Transverse colon (tissue), 4 donors: ENCODE measurements around the gene DHRS7. TPM values are rescaled to one million over a fixed set of nuclear protein-coding genes. Genes with fewer than 3 reads are reported as not detected.

Experiments
- DNase-seq: peaks from one replicate; pipeline ENCODE4 v3.0.0-alpha.2; 2019
- H3K27ac ChIP-seq, 4 donors: fragments of 200-600 bp; sonication (generic); 2 replicates each; pipeline ENCODE4 v1.5.1; 2016 to 2018; ENCODE audit warnings: inconsistent platforms in 4 of 4
- H3K27me3 ChIP-seq: fragments of 200-600 bp; sonication (generic); 2 replicates; pipeline ENCODE4 v1.5.1; 2017; ENCODE audit warnings: inconsistent platforms
- H3K36me3 ChIP-seq, 4 donors: fragments of 200-600 bp; sonication (generic); 2 replicates each; pipeline ENCODE4 v1.5.1; 2017 to 2019; ENCODE audit warnings: inconsistent platforms in 4 of 4
- H3K4me1 ChIP-seq, 4 donors: fragments of 200-600 bp; sonication (generic); 2 replicates each; pipeline ENCODE4 v1.5.1; 2017 to 2020; ENCODE audit warnings: inconsistent platforms in 4 of 4
- H3K4me3 ChIP-seq, 4 donors: fragments of 200-600 bp; sonication (generic); 1 replicate in 1 of 4; 2 replicates in 3 of 4; pipeline versions ENCODE4 v1.5.1 to v1.6.1; 2017 to 2019; ENCODE audit warnings: inconsistent platforms in 4 of 4
- H3K9me3 ChIP-seq, 2 donors: fragments of 200-600 bp; sonication (generic); 2 replicates each; pipeline ENCODE4 v1.5.1; 2017 to 2019; ENCODE audit warnings: inconsistent platforms in 2 of 2
- EP300 ChIP-seq: sonication (generic); formaldehyde crosslinking; IDR thresholded peaks from one replicate; pipeline ENCODE4 v1.6.1; 2017; ENCODE audit warnings: antibody characterized with exemption, low read depth
- POLR2A ChIP-seq: fragments of 450-650 bp; IDR thresholded peaks from one replicate; pipeline ENCODE4 v1.6.1; 2016; ENCODE audit warnings: antibody characterized with exemption, mild to moderate bottlenecking, moderate library complexity
- POLR2AphosphoS5 ChIP-seq, 3 donors: sonication (generic); formaldehyde crosslinking; IDR thresholded peaks; one replicate each; pipeline ENCODE4 v1.6.1; 2016; ENCODE audit warnings: antibody characterized with exemption in 3 of 3
- WGBS, 2 donors: methylation state at CpG; one replicate each; pipeline ENCODE4 v1.1.5; 2018; ENCODE audit warnings: low coverage in 1 of 2; 5-methylcytosine and 5-hydroxymethylcytosine counted together
- in situ Hi-C, 4 donors: fragments of 200-750 bp; cut with MboI; loops; one replicate each; pipeline versions ENCODE4 v1.15.0 to v1.15.1; 2017; ENCODE audit warnings: low sequenced_read_pairs in 3 of 4, low pct_ligation_motif_present in 1 of 4, low pct_unique_long_range_greater_than_20kb in 1 of 4
- intact Hi-C: fragments of 100-400 bp; cut with DNase I; formaldehyde crosslinking; loops from one replicate; pipeline ENCODE4 v1.15.1; 2023; ENCODE audit warnings: low total_unique reads
- total RNA-seq, 4 donors: library from RNA; depleted of rRNA; stranded (reverse); fragments of >200 nt; gene quantifications; one replicate each; pipeline ENCODE4 v1.1.0, GENCODE V29; 2016
- TF ChIP-seq, protein P1 (sequence below), 5 experiments: fragments of 200-600 bp in 3 of 5; fragments of 450-650 bp in 2 of 5; sonication (generic) in 3 of 5; IDR thresholded peaks; 1 replicate in 2 of 5; 2 replicates in 3 of 5; pipeline ENCODE4 v1.5.1; 2016 to 2017; ENCODE audit warnings: antibody characterized with exemption in 5 of 5, inconsistent platforms in 3 of 5, mild to moderate bottlenecking in 2 of 5, moderate library complexity in 1 of 5

The DHRS7 gene
- total RNA-seq, 4 donors from 2014 or later = 22.4 to 154 (median 82.8) TPM

GRCh38 chr14:60188115-60188514 lies 22.9 kb upstream of the DHRS7 start:
- H3K9me3 ChIP-seq = no peaks in the 10 kb centered on the region
- 46 to 54% methylated on average over 3 of the region's 3 CpGs for WGBS, 2 donors
- no peaks in the 10 kb centered on the region for H3K27me3 ChIP-seq
- in situ Hi-C loops (loop anchor here in 3 of 4 donors (5.0 to 25.0 kb wide), 6 partner anchors 121 to 374 kb away; no protein-coding TSS in a partner anchor), intact Hi-C loops (loop anchor here (5.0 to 10.0 kb wide), 2 partner anchors 123 to 221 kb away; no protein-coding TSS in a partner anchor)
- no peaks in the 10 kb centered on the region for H3K36me3 ChIP-seq
- H3K4me1 ChIP-seq = peaks cover 0 to 5% (median 2%) of the 10 kb centered on the region in 4 donors
- H3K4me3 ChIP-seq = no peak overlapping the region
- TF ChIP-seq, protein P1, sequence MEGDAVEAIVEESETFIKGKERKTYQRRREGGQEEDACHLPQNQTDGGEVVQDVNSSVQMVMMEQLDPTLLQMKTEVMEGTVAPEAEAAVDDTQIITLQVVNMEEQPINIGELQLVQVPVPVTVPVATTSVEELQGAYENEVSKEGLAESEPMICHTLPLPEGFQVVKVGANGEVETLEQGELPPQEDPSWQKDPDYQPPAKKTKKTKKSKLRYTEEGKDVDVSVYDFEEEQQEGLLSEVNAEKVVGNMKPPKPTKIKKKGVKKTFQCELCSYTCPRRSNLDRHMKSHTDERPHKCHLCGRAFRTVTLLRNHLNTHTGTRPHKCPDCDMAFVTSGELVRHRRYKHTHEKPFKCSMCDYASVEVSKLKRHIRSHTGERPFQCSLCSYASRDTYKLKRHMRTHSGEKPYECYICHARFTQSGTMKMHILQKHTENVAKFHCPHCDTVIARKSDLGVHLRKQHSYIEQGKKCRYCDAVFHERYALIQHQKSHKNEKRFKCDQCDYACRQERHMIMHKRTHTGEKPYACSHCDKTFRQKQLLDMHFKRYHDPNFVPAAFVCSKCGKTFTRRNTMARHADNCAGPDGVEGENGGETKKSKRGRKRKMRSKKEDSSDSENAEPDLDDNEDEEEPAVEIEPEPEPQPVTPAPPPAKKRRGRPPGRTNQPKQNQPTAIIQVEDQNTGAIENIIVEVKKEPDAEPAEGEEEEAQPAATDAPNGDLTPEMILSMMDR (IDR thresholded peaks at IDR 0.05) = no peak
- TF ChIP-seq POLR2AphosphoS5 (IDR thresholded peaks at IDR 0.05) (no peak), EP300 (no peak), POLR2A (no peak)
- H3K27ac ChIP-seq = no peak overlapping the region
- DNase-seq = no peak

DNA sequence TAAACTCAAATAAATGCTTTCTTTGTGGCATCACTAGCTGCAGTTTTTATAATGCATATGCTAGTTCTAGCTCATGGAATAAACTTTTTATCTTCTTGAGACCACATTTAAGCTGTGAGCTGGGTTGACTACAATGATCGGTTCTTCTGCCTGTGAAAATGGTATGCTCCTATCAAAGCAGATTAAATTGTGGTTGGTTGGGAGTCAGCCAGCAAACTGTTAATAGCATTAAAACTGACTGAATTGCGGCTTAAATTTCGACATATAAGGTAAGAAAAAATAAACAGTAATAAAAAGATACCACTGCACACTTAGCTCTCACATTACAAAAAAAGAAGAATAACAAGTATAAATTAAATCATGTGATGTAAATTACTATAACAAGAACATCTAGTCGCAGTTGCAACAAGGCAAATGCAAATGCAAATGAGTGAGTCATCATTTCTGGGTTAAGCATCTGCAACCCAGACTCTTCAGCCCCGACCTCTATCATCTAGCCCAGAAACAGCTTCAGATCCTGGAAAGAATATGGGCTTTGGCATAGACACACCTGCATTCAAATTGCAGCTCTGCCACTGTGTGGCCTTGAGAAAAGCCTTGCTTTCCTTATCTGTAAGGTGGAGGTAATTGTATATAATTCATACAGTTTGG lies 19.8 kb upstream of the DHRS7 start:
- Histone ChIP-seq H3K9me3 (no peaks in the 10 kb centered on the region), H3K27ac (no peak overlapping the region), H3K36me3 (no peaks in the 10 kb centered on the region), H3K27me3 (no peaks in the 10 kb centered on the region), H3K4me3 (no peak overlapping the region), H3K4me1 (peaks cover 0 to 5% (median 2%) of the 10 kb centered on the region in 4 donors)
- intact Hi-C loops (loop anchor here (5.0 to 10.0 kb wide), 2 partner anchors 120 to 218 kb away; no protein-coding TSS in a partner anchor), in situ Hi-C loops (loop anchor here (5.0 to 25.0 kb wide), 7 partner anchors 118 to 377 kb away; no protein-coding TSS in a partner anchor)
- DNase-seq = no peak
- 25 to 48% methylated on average over 3 to 5 of the region's 5 CpGs for WGBS, 2 donors
- no peak for TF ChIP-seq POLR2AphosphoS5 (IDR thresholded peaks at IDR 0.05)
- no peak for TF ChIP-seq EP300
- no peak for TF ChIP-seq POLR2A
- TF ChIP-seq, protein P1 (IDR thresholded peaks at IDR 0.05) = no peak

DNA sequence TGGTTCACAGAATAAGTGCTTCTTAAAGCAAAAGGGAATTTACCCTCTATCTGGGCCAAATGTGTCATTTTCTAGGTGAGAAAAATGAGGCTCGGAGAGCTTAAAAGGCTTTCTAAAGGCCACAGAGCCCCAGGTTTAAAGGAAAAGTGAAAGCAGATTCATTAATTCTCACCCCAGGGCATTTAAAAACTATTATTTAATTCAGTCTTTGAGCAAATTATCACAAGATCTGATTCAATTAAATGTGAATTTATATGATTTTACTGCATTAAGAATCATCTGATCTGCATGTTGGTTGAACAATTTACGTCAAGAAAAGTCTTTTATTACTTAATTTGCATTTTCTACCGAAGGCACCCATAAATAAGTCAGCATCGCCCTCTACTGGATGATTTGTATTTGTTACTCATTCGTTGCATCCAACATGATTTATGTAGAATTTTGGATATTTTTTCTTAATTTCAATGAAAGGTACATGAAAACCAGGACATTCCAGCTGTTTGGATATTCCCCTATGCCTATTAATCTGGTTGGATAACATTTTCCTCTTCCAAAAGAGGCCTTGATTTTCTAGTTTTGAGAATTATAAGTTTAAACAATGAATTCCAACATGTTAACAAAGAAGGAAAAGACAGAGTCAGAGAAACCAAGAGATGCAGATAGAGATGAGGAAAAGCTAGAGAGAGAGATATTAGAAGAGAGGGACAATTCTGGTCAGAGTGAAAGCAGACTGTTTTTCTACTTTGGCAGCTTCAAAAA lies 19.1 kb upstream of the DHRS7 start:
- Histone ChIP-seq H3K27ac (peak overlapping the region; percentile 19 to 65 (median 36)), H3K36me3 (no peaks in the 10 kb centered on the region), H3K27me3 (no peaks in the 10 kb centered on the region), H3K4me3 (peak overlapping the region in 3 of 4 donors; percentile 18 to 50 (median 40)), H3K9me3 (no peaks in the 10 kb centered on the region), H3K4me1 (peaks cover 0 to 5% (median 2%) of the 10 kb centered on the region in 4 donors)
- in situ Hi-C loops = loop anchor here (5.0 to 25.0 kb wide), 6 partner anchors 120 to 378 kb away; no protein-coding TSS in a partner anchor
- intact Hi-C loops = loop anchor here (10.0 kb wide), 1 partner anchor 120 kb away; no protein-coding TSS in a partner anchor
- no peak for TF ChIP-seq POLR2AphosphoS5 (IDR thresholded peaks at IDR 0.05)
- TF ChIP-seq, protein P1 (IDR thresholded peaks at IDR 0.05) = peak; percentile 75 to 89 (median 82)
- WGBS, 2 donors = 0 to 1% methylated on average over 5 of the region's 5 CpGs
- DNase-seq = no peak

DNA sequence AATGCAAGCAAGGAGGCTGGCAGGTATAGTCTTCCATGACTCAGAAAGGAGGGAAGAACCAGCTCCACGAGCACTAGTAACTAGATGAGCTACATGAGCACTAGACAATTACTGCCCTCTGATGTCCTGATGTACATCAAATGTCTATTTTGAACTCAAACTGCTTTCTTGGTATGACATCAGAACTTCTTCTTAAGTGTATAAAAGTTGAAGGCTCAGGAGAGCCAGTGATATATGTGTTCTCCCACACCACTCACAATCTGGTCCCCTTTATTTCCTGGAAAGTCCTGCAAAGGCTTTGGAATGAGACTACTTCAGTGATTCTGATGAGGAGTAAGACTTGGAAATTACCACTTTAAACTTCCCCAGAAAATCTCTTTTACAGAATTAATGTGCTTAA lies 18.5 kb upstream of the DHRS7 start:
- Histone ChIP-seq H3K27me3 (no peaks in the 10 kb centered on the region), H3K4me3 (peak overlapping the region in 3 of 4 donors; percentile 18 to 50 (median 40)), H3K36me3 (no peaks in the 10 kb centered on the region), H3K9me3 (no peaks in the 10 kb centered on the region), H3K4me1 (peaks cover 0 to 5% (median 2%) of the 10 kb centered on the region in 4 donors), H3K27ac (peak overlapping the region; percentile 19 to 65 (median 36))
- no peak for DNase-seq
- no peak for TF ChIP-seq POLR2AphosphoS5 (IDR thresholded peaks at IDR 0.05)
- TF ChIP-seq EP300 = no peak
- no peak for TF ChIP-seq POLR2A
- TF ChIP-seq, protein P1 (IDR thresholded peaks at IDR 0.05) = no peak
- intact Hi-C loops (loop anchor here (10.0 kb wide), 1 partner anchor 119 kb away; no protein-coding TSS in a partner anchor), in situ Hi-C loops (loop anchor here (5.0 to 25.0 kb wide), 6 partner anchors 119 to 379 kb away; no protein-coding TSS in a partner anchor)
- whole genome bisulfite sequencing, 2 donors = 24% methylated on average over 1 of the region's 1 CpG; no CpG with 5 or more reads in 1 of the 2 donors
